DOHH2 (cell line): ENCODE measurements around the gene ACACB.

Source experiments
- CTCF ChIP-seq: fragments of 200-600 bp; sonication (generic); IDR thresholded peaks from one replicate; pipeline ENCODE4 v1.5.1; 2014; ENCODE audit warnings: antibody characterized with exemption, mild to moderate bottlenecking, low read depth, low read length; ENCODE audit not compliant: poor library complexity, severe bottlenecking
- EZH2phosphoT487 ChIP-seq: fragments of 200-600 bp; sonication (generic); IDR thresholded peaks from 2 replicates; pipeline ENCODE4 v1.6.1; 2017; ENCODE audit warnings: borderline replicate concordance, mild to moderate bottlenecking, antibody characterized with exemption, low read length, moderate library complexity, mixed read lengths

DNA sequence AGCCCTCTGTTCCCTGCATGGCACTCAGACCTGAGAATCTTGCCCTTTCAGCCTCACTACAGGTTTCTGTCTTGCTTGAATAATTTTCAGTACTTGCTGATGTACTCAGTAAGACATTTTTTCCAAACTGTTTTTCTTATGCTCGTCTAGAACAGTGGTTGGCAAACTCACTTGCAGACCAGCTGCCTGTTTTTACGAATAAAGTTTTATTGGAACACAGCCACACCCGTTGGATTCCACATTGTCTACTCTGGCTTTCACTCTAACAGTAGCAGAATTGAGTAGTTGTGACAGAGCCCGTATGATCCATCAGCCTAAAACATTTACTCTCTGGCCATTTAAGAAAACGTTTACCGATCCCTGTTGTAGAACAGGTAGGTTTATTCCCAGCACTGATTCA lies 119.9 kb downstream of the ACACB start:
- TF ChIP-seq CTCF (no peak), EZH2phosphoT487 (no peak)
